Renal cortical epithelial cell (primary cell): ENCODE measurements around the gene LPP. TPM values are rescaled to one million over a fixed set of nuclear protein-coding genes. Genes with fewer than 3 reads are reported as not detected.
A peak's percentile ranks its signal among the peaks of the same experiment; 100 is the strongest.
"Not testable (repeated sequence)": the region's sequence is repeated elsewhere in the genome, so short reads cannot be mapped to it uniquely, and the experiment has no call there.

Experiments
- DNase-seq: peaks from one replicate; pipeline ENCODE4 v3.0.0-alpha.2; 2011; ENCODE audit warnings: low read depth
- total RNA-seq: library from RNA; depleted of rRNA; stranded (reverse); fragments of >200 nt; gene quantifications from 2 replicates; pipeline ENCODE4 v1.2.3, GENCODE V29; 2014

The LPP gene
- total RNA-seq, 1 donor from 2014 or later: 95.5 TPM

DNA sequence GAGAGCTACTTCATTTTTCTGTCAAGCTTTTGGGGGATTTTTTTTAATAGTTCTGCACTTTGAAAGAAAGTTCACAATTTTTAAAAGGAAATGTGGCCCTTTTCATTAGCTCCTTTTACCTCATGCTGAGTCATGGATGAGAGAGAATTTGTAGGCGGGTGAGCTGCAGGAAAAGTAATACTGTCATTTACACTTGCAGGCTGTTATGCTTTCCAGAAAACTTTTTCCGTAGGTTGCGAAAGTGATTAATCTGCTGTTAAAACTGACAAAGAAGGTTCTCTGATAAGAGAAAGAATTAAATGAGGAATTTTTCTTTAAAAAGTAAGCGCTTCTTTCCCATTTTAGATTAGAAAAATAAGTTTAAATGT, 430.2 kb downstream of the LPP start:
- peak; percentile 78 for DNase-seq

GRCh38 chr3:188584958-188585689, 431.2 kb downstream of the LPP start:
- peak; percentile 38 for DNase-seq

- DNase-seq: no peak
Observed at GRCh38 chr3:188589071-188589470, 435.1 kb downstream of the LPP start.

GRCh38 chr3:188589771-188590170, 435.8 kb downstream of the LPP start:
- no peak for DNase-seq

- peak; percentile 57 for DNase-seq
Observed at GRCh38 chr3:188590557-188590956, 436.6 kb downstream of the LPP start.

DNA sequence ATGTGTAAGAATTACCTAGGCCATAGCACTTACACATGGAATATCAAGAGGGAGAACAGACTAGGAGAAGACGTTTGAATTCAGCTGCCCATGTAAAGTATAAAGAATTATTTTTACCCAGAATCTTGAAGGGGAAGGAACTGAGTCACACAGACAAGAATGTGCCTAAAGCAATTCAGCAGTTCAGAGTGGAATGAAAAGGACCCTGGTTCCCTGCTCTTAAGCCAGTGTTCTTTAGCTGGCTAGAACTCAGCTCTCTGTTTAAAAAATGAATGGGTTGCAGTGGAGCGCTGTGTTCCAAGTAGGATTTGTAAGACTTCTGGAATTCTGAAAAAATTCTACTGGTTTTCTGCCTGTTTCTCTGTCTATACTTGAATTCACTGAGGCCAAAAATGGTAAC, 440.2 kb downstream of the LPP start:
- peak; percentile 93 for DNase-seq

DNA sequence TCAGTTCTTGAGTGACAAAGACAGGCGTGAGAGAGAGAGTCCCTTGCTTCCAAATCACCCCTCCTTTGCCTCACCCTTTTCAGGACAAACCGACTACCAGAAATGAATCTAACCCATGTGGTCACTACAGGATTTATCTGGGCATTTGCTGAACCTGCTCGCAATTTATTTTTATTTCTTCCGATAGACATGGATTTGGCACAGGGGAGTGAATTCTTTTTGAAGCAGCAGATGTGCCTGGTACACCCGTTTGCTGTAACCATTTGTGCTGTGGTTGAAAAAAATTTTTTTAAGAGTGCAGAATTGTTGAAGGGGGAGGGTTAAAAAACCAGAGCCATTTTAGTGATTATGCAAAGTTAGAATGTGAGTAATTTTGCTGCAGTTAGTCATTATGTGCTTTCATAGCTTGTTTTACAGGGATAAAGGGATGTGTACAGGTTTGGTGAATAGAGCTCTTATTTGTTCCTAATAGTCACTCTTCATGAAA, 442.0 kb downstream of the LPP start:
- peak; percentile 78 for DNase-seq

DNA sequence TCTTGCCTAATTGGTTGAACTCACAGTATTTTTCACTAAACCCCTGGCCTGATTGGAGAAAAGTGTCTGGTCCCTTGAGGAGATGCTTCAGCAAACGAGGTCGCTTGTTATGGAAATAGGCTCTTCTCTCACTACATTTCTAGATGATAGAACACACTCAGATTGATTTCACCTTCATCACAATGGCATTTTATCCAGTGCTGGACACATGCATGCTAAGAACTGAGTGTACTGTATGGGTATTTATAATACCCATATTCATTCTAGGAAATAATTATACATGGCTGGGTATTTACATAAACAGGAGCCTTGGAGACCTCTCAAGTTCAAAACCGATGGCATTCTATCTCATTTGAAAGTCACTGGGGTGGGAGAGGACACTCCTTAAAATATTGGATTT, 444.9 kb downstream of the LPP start:
- DNase-seq: no peak

- no peak for DNase-seq
Observed at GRCh38 chr3:188602111-188602510, 448.2 kb downstream of the LPP start.

GRCh38 chr3:188602620-188603019, 448.7 kb downstream of the LPP start:
- DNase-seq: no peak

DNA sequence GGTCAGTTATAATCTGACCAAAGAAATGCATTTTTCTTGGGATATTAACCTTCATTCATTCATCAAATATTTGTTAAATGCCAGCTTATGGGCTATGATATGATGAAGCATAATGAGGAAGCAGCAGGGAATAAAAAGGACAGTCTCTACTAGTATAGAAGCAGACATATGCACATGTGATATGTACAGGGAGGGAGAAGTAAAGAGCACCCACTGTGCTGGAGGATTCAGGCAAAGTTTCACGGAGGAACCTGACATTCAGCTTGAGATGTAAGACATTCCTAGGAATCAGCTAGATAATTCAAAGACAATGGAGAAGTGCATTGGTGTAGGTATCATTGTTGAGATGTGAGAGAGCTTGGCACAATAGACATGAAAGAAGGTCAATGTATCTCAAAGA, 450.7 kb downstream of the LPP start:
- no peak for DNase-seq

DNA sequence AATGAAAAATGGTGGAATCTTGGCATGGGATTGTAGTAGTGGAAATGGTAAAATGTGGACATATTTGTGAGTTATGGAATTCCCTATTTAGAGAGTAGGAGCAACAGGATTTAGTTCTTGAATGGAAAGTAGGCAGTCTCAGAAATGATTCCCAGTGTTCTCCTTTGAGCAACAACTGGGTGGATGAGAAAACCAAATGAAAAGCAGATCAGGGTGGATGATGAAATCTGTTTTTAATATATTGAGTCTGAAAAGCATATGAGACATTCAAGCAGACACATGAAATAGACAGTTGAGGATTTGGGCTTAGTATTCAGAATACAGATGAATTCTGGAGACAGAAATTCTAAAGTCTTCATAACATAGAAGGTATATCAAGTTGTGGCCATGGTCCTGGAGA, 451.3 kb downstream of the LPP start:
- no peak for DNase-seq

DNA sequence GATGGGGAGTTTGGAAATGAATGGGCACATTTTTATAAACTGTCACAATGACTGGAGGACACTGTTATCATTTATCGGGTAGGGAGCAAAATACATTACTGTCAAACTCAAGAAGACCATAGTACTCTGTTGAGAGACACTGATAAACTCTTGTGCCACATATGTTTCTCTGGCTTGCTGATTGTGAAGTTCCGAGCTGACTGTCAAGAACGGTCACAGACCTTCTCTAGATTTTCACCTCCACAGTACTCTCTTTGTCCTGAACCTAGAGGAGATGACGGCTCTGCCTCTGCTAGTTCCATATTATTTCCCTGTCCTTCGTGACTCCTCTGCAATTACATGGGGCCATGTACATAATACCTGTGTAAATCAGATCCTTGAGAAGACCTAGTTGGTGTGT, 451.9 kb downstream of the LPP start:
- no peak for DNase-seq

- no peak for DNase-seq
Observed at GRCh38 chr3:188607805-188608315, 453.9 kb downstream of the LPP start.

- no peak for DNase-seq
Observed at GRCh38 chr3:188608401-188608800, 454.4 kb downstream of the LPP start.

- not testable (repeated sequence) for DNase-seq
Observed at GRCh38 chr3:188613721-188614120, 459.8 kb downstream of the LPP start.

GRCh38 chr3:188617270-188617669, 463.3 kb downstream of the LPP start:
- no peak for DNase-seq

DNA sequence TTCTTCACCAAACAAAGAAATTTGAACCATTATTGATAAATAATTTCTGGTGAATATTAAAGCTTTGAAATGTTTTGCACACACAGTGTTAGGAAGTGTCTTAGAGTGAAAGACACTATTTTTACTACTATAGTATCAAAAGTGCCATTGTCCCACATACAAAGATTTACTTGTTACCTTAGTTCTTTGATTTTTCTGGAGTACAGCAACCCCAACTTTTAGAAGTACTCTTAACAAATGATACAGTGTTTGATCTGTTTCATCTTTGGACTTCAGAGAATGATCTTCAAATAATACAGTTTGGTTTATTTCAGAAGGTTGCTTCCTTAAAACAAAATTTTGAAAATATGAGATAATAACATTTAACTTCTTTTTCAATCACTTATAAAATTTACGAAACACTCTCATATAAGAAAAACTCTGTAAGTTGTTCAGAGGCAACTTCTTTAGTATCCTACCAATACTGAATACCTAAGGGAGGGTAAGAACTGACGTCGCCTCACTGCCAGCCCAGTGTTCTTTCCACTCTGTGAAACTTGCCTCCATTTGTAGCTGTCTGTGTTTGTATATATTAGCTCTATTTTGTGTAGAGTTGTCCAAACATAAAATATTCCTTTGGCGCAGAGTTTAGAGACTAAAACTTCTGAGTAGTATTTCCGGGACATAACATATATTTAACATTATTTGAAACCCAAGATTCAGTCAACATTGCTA, 464.2 kb downstream of the LPP start:
- no peak for DNase-seq

DNA sequence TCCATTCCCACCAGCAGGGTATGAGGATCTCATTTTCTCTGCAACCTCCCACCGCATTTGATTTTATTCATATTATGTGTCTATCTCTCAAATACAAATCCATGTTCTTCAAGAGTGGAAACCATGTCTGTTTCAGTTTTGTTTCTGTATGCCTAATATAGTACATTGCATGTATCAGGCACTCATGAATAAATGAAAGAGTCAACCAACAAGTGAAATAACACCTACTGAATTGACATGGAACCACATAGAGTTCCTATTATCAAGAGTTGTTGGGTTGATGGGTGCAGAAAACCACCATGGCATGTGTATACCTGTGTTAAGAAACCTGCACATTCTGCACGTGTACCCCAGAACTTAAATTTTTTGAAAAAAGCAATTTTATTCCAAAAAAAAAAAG, 466.8 kb downstream of the LPP start:
- no peak for DNase-seq

- peak; percentile 56 for DNase-seq
Observed at GRCh38 chr3:188624384-188624783, 470.4 kb downstream of the LPP start.

GRCh38 chr3:188624828-188625227, 470.9 kb downstream of the LPP start:
- no peak for DNase-seq

DNA sequence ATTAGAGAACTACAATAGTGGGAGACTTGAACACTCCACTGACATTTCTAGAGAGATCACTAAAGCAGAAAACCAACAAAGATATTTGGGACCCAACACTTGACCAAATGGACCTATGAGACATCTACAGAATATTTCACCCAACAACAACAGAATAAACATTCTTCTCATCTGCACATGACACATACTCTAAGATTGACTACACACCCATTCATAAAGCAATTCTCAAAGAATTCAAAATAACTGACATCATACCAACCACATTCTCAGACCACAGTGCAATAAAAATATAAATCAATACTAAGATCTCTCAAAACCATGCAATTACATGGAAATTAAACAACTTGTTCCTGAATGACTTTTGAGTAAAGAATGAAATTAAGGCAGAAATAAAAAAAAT, 473.7 kb downstream of the LPP start:
- peak; percentile 89 for DNase-seq
